HG02852 (cell line): ENCODE results near the gene GBP7.
"Not testable (repeated sequence)": the region's sequence is repeated elsewhere in the genome, so short reads cannot be mapped to it uniquely, and the experiment has no call there.

Experiments used
- ATAC-seq: cut with Tn5 transposase; IDR thresholded peaks from one replicate; pipeline ENCODE4 v1.9.1; 2021; ENCODE audit warnings: mild to moderate bottlenecking, moderate library complexity; ENCODE audit not compliant: unreplicated experiment

GBP7 gene, protein sequence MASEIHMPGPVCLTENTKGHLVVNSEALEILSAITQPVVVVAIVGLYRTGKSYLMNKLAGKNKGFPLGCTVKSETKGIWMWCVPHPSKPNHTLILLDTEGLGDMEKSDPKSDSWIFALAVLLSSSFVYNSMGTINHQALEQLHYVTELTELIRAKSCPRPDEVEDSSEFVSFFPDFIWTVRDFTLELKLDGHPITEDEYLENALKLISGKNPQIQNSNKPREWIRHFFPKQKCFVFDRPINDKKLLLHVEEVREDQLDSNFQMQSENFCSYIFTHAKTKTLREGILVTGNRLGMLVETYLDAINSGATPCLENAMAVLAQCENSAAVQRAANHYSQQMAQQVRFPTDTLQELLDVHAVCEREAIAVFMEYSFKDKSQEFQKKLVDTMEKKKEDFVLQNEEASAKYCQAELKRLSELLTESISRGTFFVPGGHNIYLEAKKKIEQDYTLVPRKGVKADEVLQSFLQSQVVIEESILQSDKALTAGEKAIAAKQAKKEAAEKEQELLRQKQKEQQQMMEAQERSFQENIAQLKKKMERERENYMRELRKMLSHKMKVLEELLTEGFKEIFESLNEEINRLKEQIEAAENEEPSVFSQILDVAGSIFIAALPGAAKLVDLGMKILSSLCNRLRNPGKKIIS

DNA sequence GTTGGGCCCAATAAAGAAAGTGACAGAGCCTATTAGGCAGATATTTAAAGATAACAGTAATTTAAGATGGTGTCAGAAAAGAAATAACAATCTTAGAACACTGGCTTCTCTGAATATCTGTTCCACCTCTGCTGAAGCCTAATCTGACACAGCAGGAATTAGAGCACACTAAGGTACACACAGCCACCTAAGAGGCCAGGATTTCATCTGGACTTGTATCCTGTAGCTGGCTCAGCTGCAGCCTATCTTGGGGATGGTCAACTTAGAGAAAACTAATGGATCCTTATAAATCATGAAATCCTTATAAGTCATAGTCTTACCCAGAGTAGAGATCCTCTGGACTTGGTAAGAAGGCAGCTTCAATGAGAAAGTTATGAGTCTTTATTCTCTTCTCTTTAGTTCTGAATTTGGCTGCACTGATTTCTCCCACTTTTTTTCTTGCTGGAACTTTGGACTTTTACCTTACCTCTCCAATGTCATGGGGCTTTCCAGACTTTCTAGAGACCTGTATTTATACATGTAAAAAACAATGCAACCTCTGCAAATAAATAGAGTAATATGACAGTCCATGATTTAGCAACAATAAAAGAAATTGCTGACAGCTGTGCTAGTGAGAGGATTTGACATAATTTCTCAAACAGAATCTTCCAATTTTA is at the start of gene GBP7:
Gene GBP7, minus strand, starts transcription at position 403 of the 656 bp plus-strand sequence. CDS start 4,068 bp downstream, outside the sequence.
- no peak for ATAC-seq

DNA sequence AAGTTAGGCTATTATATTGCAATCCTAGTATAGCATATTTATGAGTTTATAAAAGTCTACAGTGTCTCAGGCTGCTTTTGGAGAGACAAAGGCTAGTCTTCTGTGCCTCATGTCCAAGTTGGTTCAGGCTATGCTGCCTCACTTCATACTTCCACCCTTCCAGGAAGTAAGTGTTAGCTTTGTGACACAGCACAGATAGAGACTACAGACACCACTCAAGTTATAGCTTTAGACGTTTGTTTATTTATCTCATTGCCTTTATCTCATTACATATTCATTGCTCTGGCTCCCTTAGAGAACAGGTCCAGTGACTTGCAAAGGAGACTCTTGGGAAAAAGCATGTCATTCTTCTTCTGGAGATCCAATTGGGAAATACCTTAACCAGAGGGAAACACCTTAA is 45.5 kb upstream of the GBP7 start:
- ATAC-seq: no peak

DNA sequence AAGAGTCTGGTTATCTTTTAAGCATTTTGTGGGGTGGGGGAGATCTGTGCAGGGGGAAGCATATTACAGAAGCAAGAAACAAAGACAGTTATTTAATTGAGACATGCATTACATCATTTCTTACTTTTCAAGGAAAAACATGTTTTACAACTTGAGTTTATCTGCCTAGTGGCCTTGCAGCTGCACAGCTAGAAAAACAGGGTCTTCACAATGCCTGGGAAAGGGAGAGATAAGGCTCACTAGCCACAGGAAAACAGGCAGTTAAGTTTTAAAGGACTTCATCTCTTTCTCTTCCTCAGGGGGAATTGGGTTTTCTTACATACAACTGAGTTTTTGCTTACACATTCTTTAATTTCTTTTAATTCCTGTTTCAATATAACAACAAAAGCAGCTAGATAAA is 44.0 kb upstream of the GBP7 start:
- not testable (repeated sequence) for ATAC-seq

DNA sequence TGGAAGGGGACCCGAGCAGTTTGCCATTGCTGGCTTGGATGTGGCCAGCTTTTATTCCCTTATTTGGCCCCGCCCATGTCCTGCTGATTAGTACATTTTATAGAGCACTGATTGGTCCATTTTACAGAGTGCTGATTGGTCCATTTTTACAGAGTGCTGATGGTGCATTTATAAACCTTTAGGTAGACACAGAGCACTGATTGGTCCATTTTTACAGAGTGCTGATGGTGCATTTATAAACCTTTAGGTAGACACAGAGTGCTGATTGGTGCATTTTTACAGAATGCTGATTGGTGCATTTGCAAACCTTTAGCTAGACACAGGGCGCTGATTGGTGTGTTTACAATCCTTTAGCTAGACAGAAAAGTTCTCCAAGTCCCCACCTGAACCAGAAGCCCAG is 43.1 kb upstream of the GBP7 start:
- ATAC-seq: not testable (repeated sequence)

DNA sequence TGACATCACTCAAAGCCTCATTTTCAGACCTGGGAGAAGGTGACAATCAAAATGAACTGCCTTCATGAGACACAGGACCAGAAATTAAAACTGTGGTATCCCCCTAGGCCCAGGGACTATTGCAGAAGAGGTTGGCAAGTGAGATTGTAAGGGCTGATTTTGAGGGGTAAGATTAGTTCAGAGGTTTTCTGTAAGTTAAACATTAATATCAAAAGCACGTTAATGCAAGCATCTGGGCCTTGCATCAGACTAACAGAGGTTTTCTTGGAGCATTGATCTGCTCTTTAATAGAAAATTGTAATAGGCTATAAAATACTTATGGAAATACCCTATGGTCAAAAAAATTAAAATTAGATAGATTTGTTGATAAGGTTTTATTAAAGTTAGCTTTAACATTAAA is 37.5 kb upstream of the GBP7 start:
- ATAC-seq: no peak

DNA sequence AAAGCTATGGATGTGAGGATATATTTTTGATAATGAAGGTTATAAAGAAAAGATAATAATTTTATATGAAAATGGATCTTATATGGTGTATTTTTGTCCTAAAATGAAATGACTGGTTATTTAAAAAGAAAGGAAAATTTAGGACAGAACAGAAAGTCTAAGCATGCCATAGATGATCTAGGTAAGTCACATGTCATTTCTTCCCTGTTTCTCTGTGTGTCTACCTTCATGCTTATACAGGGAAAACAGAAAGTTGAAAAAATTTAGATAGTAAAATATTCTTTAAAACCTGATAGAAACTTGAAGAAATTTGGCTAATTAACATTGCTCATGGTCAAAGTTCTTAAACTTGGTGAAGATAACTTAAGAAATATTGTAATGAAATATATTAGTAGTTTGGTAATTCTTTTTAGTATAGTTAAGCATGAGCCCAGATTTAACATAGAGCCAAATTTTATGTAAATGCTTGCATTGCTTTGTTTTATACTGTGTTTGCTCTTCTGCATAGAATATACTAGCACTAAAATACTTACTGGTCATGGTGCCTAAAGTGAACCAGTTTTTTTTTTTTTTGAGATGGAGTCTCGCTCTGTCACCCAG is 35.3 kb upstream of the GBP7 start:
- no peak for ATAC-seq

DNA sequence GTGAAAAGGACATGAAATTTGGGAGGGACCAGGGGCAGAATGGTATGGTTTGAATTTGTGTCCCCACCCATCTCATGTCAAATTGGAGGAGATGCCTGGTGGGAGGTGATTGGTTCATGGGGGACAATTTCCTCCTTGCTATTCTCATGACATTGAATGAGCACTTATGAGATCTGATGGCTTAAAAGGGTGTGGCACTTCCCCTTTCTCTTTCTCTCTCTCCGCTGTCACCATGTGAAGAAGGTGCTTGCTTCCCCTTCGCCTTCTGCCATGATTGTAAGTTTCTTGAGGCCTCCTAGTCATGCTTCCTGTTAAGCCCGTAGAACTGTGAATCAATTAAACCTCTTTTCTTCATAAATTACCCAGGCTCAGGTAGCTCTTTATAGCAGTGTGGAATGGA is 30.6 kb upstream of the GBP7 start:
- ATAC-seq: no peak

DNA sequence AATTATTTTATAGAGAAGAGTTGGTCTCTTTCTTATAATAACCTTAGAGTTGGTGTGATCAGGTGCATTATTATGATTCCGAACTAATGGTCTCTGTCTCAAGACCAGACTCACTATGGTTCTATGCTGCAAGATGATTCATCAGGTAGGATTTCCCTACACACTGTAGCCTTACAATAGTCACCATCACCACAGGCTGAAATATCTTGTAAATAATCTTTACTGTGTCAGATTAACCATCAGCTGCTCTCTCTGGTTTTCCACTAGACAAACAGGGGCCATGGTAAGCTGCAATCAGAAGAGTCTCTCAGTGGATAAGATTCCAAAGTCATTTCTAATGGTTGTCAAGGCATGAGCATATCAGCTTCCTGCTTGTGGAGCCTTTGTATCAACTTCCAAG is 27.4 kb upstream of the GBP7 start:
- no peak for ATAC-seq

DNA sequence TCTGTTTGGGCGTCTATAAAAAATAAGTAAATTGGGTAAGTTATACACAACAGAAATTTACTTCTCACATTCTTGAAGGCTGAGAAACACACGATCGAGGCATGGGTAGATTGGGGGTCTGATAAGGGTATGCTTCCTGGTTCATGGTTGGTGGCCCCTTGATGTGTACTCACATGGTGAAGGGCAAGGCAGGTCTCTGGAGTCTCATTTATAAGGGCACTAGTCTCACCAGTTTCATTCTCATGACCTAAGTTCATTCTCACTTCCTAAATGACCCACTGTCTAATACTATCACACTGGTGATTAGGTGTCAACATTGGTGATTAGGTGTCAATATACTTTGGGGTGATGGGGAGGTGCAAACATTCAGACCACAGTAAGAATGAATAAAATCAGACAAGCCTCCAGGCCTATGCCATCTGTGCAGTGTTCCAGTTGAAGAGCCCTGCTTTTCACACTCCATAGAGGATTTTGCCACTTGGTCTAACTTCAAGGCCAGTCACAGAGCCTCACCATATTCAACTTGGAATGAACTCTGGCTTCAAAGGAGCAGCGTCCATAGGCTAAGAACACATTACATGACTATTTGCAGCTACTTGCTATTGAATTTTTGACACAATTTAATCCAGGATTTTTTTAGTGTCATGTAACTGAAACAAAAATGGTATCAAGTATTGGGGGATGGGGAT is 25.4 kb upstream of the GBP7 start:
- peak; percentile 45 for ATAC-seq

DNA sequence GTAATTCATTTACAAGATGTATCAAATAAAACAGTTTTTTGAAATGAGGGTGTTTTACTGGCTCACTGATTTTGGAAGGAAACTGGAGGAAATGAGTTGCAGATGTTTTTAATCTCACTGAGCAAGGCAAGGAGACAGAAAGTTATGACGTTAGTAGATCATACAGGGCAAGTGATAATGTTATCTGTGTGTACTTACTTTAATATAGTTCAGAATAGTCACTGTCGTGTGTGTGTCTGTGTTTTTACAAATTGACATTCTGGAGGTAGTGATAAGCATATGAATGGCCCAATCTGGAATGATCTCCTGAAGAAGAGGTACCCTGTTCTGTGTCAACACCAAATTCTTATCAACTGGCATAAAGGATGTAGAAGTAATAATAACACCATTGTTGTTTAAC is 24.9 kb upstream of the GBP7 start:
- ATAC-seq: no peak

DNA sequence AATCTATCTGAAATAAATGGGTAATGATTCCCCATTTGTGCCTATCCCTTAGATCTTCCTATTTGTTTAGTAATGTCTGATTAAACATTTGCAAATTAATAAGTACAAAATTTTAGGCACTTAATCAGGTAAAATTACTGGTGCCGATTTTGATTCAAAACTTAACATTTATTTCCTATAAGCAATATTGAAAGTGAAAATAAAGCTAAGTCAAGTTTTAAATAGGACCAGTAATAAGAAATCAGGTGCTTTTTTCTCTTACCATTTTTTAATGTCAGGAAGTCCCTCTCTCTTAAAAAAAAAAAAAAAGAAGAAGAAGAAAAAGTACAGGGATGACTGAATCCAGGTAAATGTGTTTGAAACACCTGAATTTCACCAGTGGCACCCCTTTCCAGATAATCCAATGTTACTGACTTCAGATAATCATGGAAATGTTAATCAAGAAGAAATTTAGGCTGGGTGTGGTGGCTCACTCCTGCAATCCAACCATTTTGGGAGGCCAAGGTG is 23.8 kb upstream of the GBP7 start:
- no peak for ATAC-seq

DNA sequence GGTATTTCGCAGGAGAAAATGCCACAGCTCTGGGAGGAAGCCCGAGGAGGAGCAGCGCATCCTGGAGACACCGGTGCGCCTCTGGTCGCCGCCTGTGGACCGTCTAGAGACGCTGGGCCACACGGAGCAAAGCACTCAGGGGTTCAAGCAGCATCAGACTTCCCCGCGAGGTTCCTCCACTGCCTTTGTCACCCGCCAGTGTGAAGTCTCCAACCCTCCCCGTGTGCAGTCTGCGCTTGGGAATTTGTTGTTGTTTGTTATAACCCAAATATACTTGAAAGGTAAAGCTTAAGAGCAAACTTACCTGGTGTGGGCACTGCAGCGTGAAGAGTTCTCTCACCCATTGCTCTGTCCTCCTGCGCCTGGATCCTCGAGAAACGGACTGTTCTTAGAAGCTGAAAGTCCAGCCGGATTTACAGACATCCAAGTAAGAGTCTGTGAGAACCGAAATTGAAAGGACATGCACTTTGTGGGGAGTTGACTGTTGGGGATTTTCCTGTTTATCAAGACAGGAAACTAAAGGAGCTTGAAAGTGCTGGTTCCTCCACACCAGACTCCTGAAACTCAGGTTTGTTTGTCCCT is 22.8 kb upstream of the GBP7 start, which contains the start of gene GBP4:
Gene GBP4, minus strand, starts transcription at position 452 of the 582 bp plus-strand sequence. Its CDS starts 108 bp downstream, at position 344.
- ATAC-seq: peak; percentile 59

DNA sequence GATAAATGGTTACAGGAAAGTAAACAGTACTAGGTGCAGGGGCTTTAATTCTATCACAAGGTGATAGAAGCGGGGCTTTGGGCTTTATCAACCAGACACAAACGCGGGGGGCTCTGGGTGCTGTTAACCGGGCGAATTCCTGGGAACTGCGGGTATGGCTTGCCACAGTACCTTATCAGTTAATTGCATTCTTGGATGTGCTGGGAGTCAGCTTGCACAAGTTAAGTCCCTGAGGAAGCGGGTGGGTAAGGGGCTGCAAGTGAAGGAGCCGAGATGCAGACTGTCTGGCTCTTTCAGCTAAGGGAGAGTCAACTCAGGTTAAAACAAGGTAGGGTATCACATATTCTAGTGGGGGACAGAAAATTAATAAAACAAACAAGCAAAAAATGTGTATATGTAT is 22.3 kb upstream of the GBP7 start:
- ATAC-seq: no peak

DNA sequence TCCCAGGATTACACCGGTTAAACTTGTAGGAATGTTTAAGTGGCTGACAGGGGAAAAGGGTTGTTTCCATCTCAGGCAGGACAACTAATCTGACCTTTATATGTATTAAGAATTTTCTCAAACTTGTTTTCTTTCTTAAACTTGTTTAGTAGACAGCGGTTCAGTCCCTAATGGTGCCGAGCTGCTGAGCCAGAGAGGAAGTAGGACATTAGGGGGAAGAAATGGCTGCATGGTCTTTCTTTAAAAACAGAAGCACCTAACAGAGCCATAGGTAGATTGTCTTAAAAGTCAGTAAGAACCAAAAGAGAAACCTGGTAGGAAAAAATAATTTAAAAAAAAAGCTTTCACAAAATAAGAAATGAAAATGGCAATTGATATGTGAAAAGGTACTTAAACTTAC is 19.7 kb upstream of the GBP7 start:
- ATAC-seq: no peak

DNA sequence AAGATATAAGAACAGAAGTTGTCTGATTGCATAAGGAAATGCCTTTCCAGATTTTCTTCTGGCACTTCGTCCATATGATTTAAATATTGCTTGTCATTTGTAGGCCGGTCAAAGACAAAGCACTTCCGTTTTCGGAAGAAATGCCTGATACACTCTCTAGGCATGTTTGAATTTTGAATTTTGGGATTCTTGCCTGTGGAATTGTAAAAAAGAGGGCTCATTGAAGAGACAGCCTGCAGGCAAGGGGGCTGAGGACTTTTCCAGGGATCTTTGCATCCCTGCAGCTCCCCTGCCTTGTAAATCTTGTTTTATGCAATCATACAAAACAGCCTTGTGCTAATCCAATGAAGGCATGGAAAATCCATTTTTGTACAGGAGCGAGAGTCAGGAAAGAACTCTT is 15.5 kb upstream of the GBP7 start:
- no peak for ATAC-seq

DNA sequence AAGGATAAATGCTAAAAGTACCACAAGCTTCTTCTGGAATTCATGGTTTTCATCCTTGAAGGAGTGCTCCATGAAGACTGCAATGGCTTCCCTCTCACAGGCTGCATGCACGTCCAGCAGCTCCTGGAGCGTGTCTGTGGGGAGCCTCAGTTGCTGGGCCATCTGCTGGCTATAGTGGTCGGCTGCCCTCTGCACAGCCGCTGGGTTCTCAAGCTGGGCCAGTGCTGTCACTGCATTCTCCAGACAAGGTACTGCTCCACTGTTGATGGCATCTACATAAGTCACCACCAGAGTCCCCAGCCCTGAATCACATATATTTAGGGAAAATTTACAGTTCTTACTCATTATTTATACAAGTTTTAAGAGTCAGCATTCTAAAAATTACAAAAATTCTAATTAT is 14.2 kb upstream of the GBP7 start:
- no peak for ATAC-seq

DNA sequence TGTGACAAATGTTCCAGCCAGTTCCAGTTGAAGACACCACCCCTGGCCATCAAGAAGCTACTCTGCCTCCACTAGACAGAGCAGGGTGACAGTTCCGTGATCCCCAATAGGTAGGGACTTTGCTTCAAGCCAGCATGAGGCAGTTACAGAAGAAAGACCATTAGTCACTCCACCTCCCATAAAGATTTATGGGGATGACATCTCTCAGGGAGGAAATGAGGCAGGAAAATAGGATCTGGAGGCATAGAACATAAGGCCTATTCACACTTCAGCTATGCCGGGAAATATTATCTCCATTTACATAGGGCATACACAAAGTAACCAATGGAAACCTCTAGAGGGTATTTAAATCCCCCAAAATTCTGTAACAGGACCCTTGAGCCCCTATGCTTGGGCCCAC is 3.5 kb upstream of the GBP7 start:
- ATAC-seq: no peak

DNA sequence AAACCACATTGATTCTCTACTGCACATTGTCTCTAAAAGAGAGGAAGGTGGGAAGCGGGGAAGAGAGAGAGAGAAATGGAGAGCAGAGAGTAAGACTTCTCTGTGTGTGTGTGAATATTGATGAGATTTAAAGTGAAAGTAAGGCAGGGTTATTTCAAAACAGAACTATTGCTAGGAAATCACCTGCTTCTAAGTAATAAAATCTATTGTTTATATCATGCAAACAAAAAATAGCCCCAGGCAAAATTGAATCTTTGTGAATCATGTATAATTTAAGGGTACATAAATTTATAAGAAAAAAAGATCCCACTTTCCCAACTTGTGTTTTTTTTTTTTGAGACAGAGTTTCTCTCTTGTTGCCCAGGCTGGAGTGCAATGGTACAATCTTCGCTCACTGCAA is 1.2 kb upstream of the GBP7 start:
- ATAC-seq: no peak

DNA sequence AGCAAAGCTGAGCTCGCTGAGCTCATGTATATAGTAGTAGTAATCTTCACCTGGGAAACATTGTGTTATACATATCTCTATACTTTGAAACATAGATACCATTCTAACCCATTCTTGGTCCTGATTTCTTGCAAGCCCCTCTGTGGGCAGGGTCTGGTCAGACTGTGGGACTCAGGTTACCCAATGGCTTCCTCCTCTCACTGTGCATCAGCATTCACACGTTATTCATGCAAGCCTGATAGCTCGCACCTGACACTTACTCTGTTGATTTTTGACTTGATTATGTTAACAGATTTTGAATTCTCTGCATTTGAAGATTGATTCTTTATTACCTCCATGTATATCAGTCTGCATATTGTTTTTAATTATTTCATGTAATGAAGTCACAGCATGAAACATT is 1.3 kb downstream of the GBP7 start:
- no peak for ATAC-seq

DNA sequence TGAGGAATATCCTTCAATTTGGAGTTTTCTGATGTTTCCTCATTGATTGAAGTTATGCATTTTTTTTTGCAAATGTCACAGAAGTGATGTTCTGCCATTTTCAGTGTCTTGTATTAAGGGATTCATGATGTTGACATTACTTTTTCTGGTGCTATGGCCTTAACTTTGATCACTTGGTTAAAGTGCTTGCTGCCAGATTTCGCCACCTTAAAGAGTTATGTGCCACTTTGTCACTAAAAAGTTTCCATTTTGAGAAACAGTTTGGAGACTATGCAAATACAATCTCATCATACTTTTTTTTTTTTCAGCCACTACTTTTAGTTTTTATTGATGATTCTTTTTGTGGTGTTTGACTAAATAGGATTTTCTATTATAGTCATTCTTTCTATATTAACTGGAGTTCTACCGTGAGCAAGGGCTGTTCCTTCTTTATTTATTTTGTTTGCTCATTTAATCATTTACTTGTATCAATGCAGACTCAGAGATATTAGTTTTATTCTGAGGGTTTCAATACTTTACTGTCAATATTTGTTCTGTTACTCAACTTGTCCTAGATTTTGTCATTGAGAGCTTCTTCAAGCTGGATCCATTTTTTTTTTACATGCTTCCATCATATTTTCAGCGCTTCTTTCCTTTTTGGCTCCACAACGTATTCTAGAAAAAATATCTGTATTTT is 3.2 kb downstream of the GBP7 start:
- ATAC-seq: no peak
